GM19239 (cell line): Measurements from ENCODE around the gene MRPL9.

ENCODE experiments used
- DNase-seq: peaks from one replicate; pipeline ENCODE4 v3.0.0; 2011; ENCODE audit warnings: low spot score; ENCODE audit not compliant: insufficient read length
- FAIRE-seq: peaks from 2 replicates; lab custom pipeline; 2011; peaks lifted over from hg19 to GRCh38; lab: Jason Lieb, UNC

MRPL9 gene

GRCh38 chr1:151715726-151716404, 47.4 kb downstream of the MRPL9 start:
- FAIRE-seq (no peak), DNase-seq (no peak)

DNA sequence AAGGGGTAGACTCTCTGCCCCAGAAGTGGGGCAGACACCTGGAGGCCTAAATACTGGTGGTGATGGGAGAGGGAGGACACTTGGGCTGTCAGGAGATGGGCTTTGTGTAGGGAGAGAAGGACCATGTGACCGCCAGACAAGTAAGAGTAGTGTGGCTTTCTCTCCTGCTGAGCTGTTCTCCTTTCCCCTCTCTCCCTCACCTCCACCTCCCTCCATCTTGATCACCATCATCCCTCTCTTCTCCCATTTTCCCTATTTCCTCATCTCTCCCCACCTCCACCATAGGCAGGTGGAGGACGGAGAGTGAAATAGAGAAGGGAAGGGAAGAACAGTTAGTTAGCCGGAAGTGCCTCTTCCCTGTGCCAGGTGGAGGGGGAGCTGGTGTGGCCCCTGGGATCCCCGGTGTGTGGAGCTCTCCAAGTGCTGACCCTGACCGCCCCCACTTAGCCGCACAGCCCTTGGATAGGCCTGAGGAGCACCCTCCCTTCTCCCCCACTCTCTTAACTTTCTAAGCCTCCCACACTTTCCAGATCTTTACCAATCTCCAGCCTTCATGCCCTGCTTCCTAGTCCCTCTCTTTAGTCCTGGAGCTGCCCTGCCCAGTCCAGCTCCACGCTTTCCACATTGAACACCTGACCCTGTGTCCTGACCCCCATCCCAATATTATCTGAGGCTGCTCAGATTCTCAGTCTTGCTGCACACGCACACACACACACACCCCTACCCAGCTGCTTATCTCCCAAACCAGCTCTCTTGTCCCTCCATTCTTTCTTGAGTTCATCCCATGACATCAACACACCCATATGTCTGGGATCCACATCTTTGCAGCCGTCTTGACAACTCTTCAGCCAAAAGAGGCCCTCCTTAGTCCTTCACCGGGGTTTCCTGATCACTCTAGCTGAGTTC, 48.2 kb downstream of the MRPL9 start:
- DNase-seq (no peak), FAIRE-seq (no peak)

DNA sequence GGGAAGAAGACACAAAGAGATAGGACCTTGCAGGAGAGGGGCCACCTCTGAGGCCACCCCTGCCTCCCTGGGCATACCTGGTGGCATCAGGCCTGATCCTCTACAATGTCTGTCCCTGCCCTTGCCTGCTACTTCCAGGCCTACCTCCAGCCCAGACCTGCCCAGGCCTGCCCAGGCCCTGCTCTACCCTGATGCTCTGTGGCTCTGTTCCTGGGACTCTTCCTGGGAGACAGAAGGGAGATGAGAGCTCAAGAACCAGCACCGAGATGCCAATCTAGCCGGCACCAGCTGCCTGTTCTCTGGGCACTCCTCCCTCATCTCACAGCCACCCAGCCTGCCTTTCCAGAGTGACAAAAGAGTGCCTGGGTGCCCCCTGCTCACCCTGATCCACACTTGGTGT, 49.4 kb downstream of the MRPL9 start:
- no peak for DNase-seq
- FAIRE-seq = no peak

GRCh38 chr1:151713044-151713443, 50.3 kb downstream of the MRPL9 start:
- FAIRE-seq = no peak

GRCh38 chr1:151711951-151712350, 51.3 kb downstream of the MRPL9 start:
- FAIRE-seq = no peak
- no peak for DNase-seq

More at GRCh38 chr1:151713044-151713443, 50.3 kb downstream of the MRPL9 start:
- DNase-seq = no peak

DNA sequence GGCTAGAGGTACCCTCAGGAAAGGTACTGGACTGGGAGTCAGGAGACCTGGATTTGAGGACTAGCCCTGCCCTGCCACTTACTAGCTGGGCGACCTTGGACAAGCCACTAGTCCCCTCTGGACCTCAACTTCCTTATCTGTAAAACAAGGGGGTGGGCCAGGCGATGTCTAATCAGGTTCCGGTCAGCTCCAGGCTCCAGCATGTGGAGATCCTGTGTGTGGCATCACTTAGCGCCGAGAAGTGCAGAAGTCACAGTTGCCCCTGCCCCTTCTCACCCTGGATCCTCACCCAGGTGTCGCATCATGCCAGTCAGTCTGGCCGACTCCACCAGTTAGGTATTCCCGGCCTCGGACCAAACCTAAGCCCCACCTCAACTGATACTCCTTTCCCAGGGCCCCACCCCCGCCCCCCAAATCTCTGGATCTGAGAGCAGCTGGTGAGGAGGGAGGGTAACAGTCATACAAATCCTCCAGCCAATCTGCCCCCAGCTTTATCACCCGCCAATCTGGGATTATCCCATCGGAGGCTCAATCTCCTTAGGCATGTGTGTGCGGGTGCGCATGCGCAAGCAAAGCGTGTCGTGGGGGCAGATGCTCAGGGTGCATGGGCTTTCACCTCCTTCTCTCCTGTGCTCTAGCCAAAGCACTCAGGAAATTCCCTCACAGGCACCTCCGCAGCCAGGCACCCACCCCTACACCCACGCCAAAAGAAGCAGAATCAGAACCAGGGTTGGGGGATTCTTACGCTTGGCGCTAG, 52.1 kb downstream of the MRPL9 start:
- FAIRE-seq = no peak
- no peak for DNase-seq

GRCh38 chr1:151710187-151710840, 53.0 kb downstream of the MRPL9 start:
- DNase-seq (no peak), FAIRE-seq (no peak)
